GM12878 (cell line): ENCODE measurements around the gene LSP1. TPM values are rescaled to one million over a fixed set of nuclear protein-coding genes. Genes with fewer than 3 reads are reported as not detected.

ENCODE experiments used
- ATAC-seq: fragments of 200-7000 bp; cut with Tn5 transposase; 3 replicates; pipeline ENCODE4 v1.9.1; 2020; ENCODE audit warnings: mild to moderate bottlenecking, moderate library complexity
- BruUV-seq: library from RNA; stranded (reverse); fragments of 400-500 nt; replicated peaks from 2 replicates; lab custom pipeline; 2021; lab: Mats Ljungman, UMichigan
- CTCF ChIA-PET: fragments of 300-600 bp; sonication (Branson Sonifier 250); formaldehyde crosslinking; extraction: SDS; loops from one replicate; lab custom pipeline; 2021; ENCODE audit warnings: inconsistent platforms; lab: Yijun Ruan, JAX
- POLR2A ChIA-PET: fragments of 350-600 bp; formaldehyde crosslinking; extraction: SDS; loops from one replicate; lab custom pipeline; 2021; ENCODE audit warnings: inconsistent platforms; lab: Charles Lee
- RAD21 ChIA-PET: fragments of 300-600 bp; sonication (Branson Sonifier 250); formaldehyde crosslinking; loops from one replicate; lab custom pipeline; 2023; ENCODE audit warnings: antibody characterized with exemption; ENCODE audit not compliant: unreplicated experiment; lab: Charles Lee
- SMC1A ChIA-PET: fragments of 300-600 bp; sonication (Branson Sonifier 250); formaldehyde crosslinking; loops from one replicate; lab custom pipeline; 2023; ENCODE audit not compliant: unreplicated experiment, uncharacterized antibody; lab: Charles Lee
- DNase-seq: peaks from one replicate; pipeline ENCODE4 v3.0.0-alpha.2; 2011; ENCODE audit warnings: low read depth, low spot score
- FAIRE-seq: peaks from 3 replicates; lab custom pipeline; 2011; peaks lifted over from hg19 to GRCh38; lab: Jason Lieb, UNC
- H2AFZ ChIP-seq: 2 replicates; pipeline ENCODE4 v1.6.0; 2011; ENCODE audit warnings: low read depth, low read length, control low read depth; ENCODE audit not compliant: control insufficient read depth
- H3K27ac ChIP-seq: 2 replicates; pipeline ENCODE4 v1.5.1; 2011; ENCODE audit warnings: control low read depth; ENCODE audit not compliant: control insufficient read depth, insufficient read depth
- H3K27me3 ChIP-seq, 2 experiments: replicated peaks in 1 of 2; 2 replicates each; pipeline versions ENCODE4 v1.6.0 to v1.6.1; 2011; ENCODE audit warnings: low read length in 1 of 2; ENCODE audit not compliant: control insufficient read depth in 2 of 2, insufficient read depth in 2 of 2
- H3K36me3 ChIP-seq, 2 experiments: 2 replicates each; pipeline ENCODE4 v1.5.1; 2011; ENCODE audit warnings: low read length in 1 of 2; ENCODE audit not compliant: control insufficient read depth in 2 of 2, insufficient read depth in 2 of 2
- H3K4me1 ChIP-seq: 2 replicates; pipeline ENCODE4 v1.6.1; 2011; ENCODE audit warnings: mild to moderate bottlenecking, low read length, moderate library complexity, mixed read lengths; ENCODE audit not compliant: control insufficient read depth, insufficient read depth
- H3K4me2 ChIP-seq: 2 replicates; pipeline ENCODE4 v1.6.0; 2011; ENCODE audit warnings: control low read depth; ENCODE audit not compliant: control insufficient read depth, insufficient read depth
- H3K4me3 ChIP-seq: fragments of 200-600 bp; sonication (generic); 2 replicates; pipeline ENCODE4 v1.5.1; 2016
- H3K79me2 ChIP-seq: 2 replicates; pipeline ENCODE4 v1.6.0; 2011; ENCODE audit warnings: low read length; ENCODE audit not compliant: control insufficient read depth, insufficient read depth
- H3K9ac ChIP-seq: 2 replicates; pipeline ENCODE4 v1.8.0; 2011; ENCODE audit warnings: low read length, control low read depth, mixed read lengths; ENCODE audit not compliant: control insufficient read depth, insufficient read depth
- H3K9me3 ChIP-seq: replicated peaks from 3 replicates; pipeline ENCODE4 v1.5.1; 2011; ENCODE audit warnings: mild to moderate bottlenecking, low read length; ENCODE audit not compliant: control insufficient read depth, insufficient read depth
- H4K20me1 ChIP-seq: 2 replicates; pipeline ENCODE4 v1.6.0; 2011; ENCODE audit not compliant: control insufficient read depth, insufficient read depth
- DPF2 ChIP-seq: fragments of 450-650 bp; IDR thresholded peaks from 2 replicates; pipeline ENCODE4 v1.6.1; 2017; ENCODE audit warnings: mild to moderate bottlenecking
- EGR1 ChIP-seq, 2 experiments: IDR thresholded peaks; 1 replicate in 1 of 2; 2 replicates in 1 of 2; pipeline ENCODE4 v1.6.1; 2011 to 2012; ENCODE audit warnings: low read depth in 2 of 2, low read length in 2 of 2, borderline replicate concordance in 1 of 2, mild to moderate bottlenecking in 1 of 2, moderate library complexity in 1 of 2
- EZH2 ChIP-seq: IDR thresholded peaks from 2 replicates; pipeline ENCODE4 v1.6.1; 2012; ENCODE audit warnings: low read depth, mild to moderate bottlenecking, control low read depth, inconsistent platforms, low read length, borderline replicate concordance; ENCODE audit not compliant: control insufficient read depth
- NR2F1 ChIP-seq: fragments of 450-650 bp; conservative IDR thresholded peaks from 2 replicates; pipeline ENCODE4 v1.6.1; 2017; ENCODE audit warnings: mild to moderate bottlenecking
- PRDM15 ChIP-seq: fragments of 450-650 bp; formaldehyde crosslinking; IDR thresholded peaks from 2 replicates; pipeline ENCODE4 v1.4.0; 2020; ENCODE audit warnings: mild to moderate bottlenecking, moderate library complexity
- SPI1 ChIP-seq: IDR thresholded peaks from 2 replicates; pipeline ENCODE4 v1.6.1; 2011; ENCODE audit warnings: low read depth, mild to moderate bottlenecking, low read length, moderate library complexity, borderline replicate concordance; ENCODE audit not compliant: insufficient read depth
- TCF12 ChIP-seq: IDR thresholded peaks from 2 replicates; pipeline ENCODE4 v1.6.1; 2011; ENCODE audit warnings: low read depth, mild to moderate bottlenecking, low read length
- ZSCAN29 ChIP-seq: fragments of 450-650 bp; IDR thresholded peaks from 2 replicates; pipeline ENCODE4 v1.6.1; 2017; ENCODE audit warnings: mild to moderate bottlenecking, moderate library complexity
- WGBS: methylation state at CpG from one replicate; pipeline ENCODE4 v1.1.6; 2016; ENCODE audit warnings: low lambda C conversion rate; ENCODE audit not compliant: insufficient replicate concordance, insufficient coverage; ENCODE audit errors: missing lambda C conversion rate; 5-methylcytosine and 5-hydroxymethylcytosine counted together
- in situ Hi-C: fragments of 300-500 bp; cut with MboI; formaldehyde crosslinking; loops from 9 replicates; pipeline ENCODE4 v1.14.3; 2018; ENCODE audit warnings: mixed read lengths
- intact Hi-C: fragments of 100-400 bp; cut with micrococcal nuclease; formaldehyde crosslinking; loops from one replicate; pipeline ENCODE4 v1.14.2; 2022; ENCODE audit not compliant: unreplicated experiment
- polyA plus RNA-seq, 11 experiments: library from polyadenylated mRNA; depleted of rRNA in 4 of 11; unstranded in 6 of 11; stranded (reverse) in 5 of 11; fragments of >200 nt; fragmentation: Nextera tagmentation in 4 of 11; fragmentation: Illumina TruSeq in 1 of 11; extraction: Ambion mirVana in 4 of 11; extraction: Trizol in 1 of 11; gene quantifications; 1 replicate in 1 of 11; 2 replicates in 10 of 11; pipeline versions ENCODE4 v1.2.1 to v1.2.3, GENCODE V29; 2011 to 2016; ENCODE audit warnings: inconsistent platforms in 2 of 11, missing spikeins in 2 of 11, low read depth in 1 of 11
- total RNA-seq, 4 experiments: library from RNA; depleted of rRNA in 3 of 4; stranded (reverse); fragments of >200 nt in 3 of 4; fragmentation: Illumina TruSeq in 1 of 4; extraction: Trizol in 1 of 4; gene quantifications; 2 replicates each; pipeline versions ENCODE4 v1.2.1 to v1.2.3, GENCODE V29; 2013 to 2021

LSP1 gene
- total and polyA plus RNA-seq, 10 of the 15 experiments (the other 5 are each of a cell fraction or from before 2014, with no cell fraction given): 19.2 to 488 (median 369) TPM

- H3K36me3 ChIP-seq: no peaks in the 10 kb centered on the region
- no peak for TF ChIP-seq NR2F1
- TF ChIP-seq DPF2: no peak
- TF ChIP-seq TCF12: no peak
- no peak for TF ChIP-seq ZSCAN29
- no peak for TF ChIP-seq EGR1 (IDR thresholded peaks at IDR 0.05; ENCODE audit: borderline replicate concordance in 1 of 2, low read depth in 2 of 2, low read length in 2 of 2)
- no peak for TF ChIP-seq SPI1
- no peak for TF ChIP-seq EZH2
- TF ChIP-seq PRDM15 (CRISPR knock-in tag): no peak
- in situ Hi-C loops (no loop called here), intact Hi-C loops (no loop called here)
- POLR2A ChIA-PET: interaction anchor here (0.5 kb wide), 1 partner anchor 42 kb away, joined by 3 read pairs; no protein-coding TSS in a partner anchor
- H3K4me3 ChIP-seq: no peak overlapping the region
- SMC1A ChIA-PET: no interaction called here
- no peak overlapping the region for H3K4me2 ChIP-seq
- FAIRE-seq (no peak), DNase-seq (no peak), ATAC-seq (no peak; the same call in 2 of the 3 replicates)
- no peaks in the 10 kb centered on the region for H3K9me3 ChIP-seq
- 69% methylated on average over 27 of the region's 27 CpGs for WGBS
- no peaks in the 10 kb centered on the region for H3K79me2 ChIP-seq
- H2AFZ ChIP-seq: no peak overlapping the region
- no peaks in the 10 kb centered on the region for H4K20me1 ChIP-seq
- no peaks in the 10 kb centered on the region for H3K4me1 ChIP-seq
- RAD21 ChIA-PET: interaction anchor here (0.7 kb wide), 1 partner anchor 102 kb away, joined by 4 read pairs; no protein-coding TSS in a partner anchor
- no peaks in the 10 kb centered on the region for H3K27me3 ChIP-seq
- CTCF ChIA-PET: interaction anchor here (0.9 kb wide), 1 partner anchor 244 kb away, joined by 3 read pairs; no protein-coding TSS in a partner anchor
- BruUV-seq: no TSS peak
- H3K9ac ChIP-seq: no peak overlapping the region
- no peak overlapping the region for H3K27ac ChIP-seq
These were observed 85.6 kb downstream of the LSP1 start for GRCh38 chr11:1938343-1939005.
